Astrocyte (in vitro differentiated cells and primary cell): ENCODE data around the gene TMEM50A.
"Not testable (repeated sequence)": the region's sequence is repeated elsewhere in the genome, so short reads cannot be mapped to it uniquely, and the experiment has no call there.

Experiments used
- EZH2 ChIP-seq: IDR thresholded peaks from 2 replicates; pipeline ENCODE4 v1.6.1; 2012; ENCODE audit warnings: mild to moderate bottlenecking, low read length, inconsistent platforms; ENCODE audit not compliant: insufficient read depth
- TF ChIP-seq, protein P1 (sequence below): IDR thresholded peaks from 2 replicates; pipeline ENCODE4 v1.5.1; 2011; ENCODE audit warnings: low read depth, mild to moderate bottlenecking, inconsistent platforms, low read length, moderate library complexity; ENCODE audit not compliant: insufficient read depth

DNA sequence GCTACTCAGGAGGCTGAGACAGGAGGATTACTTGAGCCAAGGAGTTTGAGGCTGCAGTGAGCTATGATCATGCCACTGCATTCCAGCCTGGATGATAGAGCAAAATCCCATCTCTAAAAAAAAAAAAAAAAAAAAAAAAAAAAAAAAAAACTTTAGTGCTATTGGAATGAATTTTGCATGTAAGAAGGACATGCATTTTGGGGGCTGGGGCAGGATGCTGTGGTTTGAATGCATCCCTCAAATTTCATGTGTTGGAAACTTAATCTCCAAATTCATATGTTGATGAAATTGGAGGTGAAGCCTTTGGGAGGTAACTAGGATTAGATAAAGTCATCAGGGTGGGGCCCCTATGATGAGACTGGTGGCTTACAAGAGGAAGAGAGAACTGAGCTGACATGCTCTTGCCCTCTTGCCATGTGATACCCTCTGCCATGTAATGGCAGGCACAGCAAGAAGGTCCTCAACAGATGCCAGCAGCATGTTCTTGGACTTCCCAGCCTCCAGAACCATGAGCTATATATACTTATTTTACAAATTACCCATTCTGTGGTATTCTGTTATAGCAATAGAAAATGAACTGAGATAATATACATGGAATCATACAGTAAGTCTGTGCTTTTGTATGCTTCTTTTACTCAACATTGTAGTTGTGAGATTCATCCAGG is 25.2 kb upstream of the TMEM50A start:
- TF ChIP-seq EZH2 = not testable (repeated sequence)
- TF ChIP-seq, protein P1, sequence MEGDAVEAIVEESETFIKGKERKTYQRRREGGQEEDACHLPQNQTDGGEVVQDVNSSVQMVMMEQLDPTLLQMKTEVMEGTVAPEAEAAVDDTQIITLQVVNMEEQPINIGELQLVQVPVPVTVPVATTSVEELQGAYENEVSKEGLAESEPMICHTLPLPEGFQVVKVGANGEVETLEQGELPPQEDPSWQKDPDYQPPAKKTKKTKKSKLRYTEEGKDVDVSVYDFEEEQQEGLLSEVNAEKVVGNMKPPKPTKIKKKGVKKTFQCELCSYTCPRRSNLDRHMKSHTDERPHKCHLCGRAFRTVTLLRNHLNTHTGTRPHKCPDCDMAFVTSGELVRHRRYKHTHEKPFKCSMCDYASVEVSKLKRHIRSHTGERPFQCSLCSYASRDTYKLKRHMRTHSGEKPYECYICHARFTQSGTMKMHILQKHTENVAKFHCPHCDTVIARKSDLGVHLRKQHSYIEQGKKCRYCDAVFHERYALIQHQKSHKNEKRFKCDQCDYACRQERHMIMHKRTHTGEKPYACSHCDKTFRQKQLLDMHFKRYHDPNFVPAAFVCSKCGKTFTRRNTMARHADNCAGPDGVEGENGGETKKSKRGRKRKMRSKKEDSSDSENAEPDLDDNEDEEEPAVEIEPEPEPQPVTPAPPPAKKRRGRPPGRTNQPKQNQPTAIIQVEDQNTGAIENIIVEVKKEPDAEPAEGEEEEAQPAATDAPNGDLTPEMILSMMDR = not testable (repeated sequence)
